WTC11 (cell line): ENCODE data around the gene GRIN2A. TPM values are rescaled to one million over a fixed set of nuclear protein-coding genes. Genes with fewer than 3 reads are reported as not detected.

Experiments
- ATAC-seq: fragments of 200-7000 bp; cut with Tn5 transposase; 2 replicates; pipeline ENCODE4 v1.10.0; 2021; ENCODE audit warnings: mild to moderate bottlenecking, moderate library complexity
- CTCF ChIA-PET: fragments of 300-600 bp; sonication (Branson Sonifier 250); formaldehyde crosslinking; loops from one replicate; lab custom pipeline; 2021; ENCODE audit warnings: antibody characterized with exemption; lab: Charles Lee
- POLR2A ChIA-PET: fragments of 350-600 bp; sonication (Branson Sonifier 250); formaldehyde crosslinking; loops from one replicate; lab custom pipeline; 2021; ENCODE audit warnings: antibody characterized with exemption; lab: Charles Lee
- DNase-seq: peaks from one replicate; pipeline ENCODE4 v3.0.0; 2021; ENCODE audit warnings: low spot score
- H3K27ac Mint-ChIP-seq: 2 replicates; pipeline ENCODE4 v1.8.0; 2021; ENCODE audit warnings: mixed read lengths
- H3K27me3 Mint-ChIP-seq: 2 replicates; pipeline ENCODE4 v1.8.0; 2021; ENCODE audit warnings: low read depth, mild to moderate bottlenecking, moderate library complexity, mixed read lengths
- H3K36me3 Mint-ChIP-seq: 2 replicates; pipeline ENCODE4 v1.8.0; 2021; ENCODE audit warnings: mixed read lengths
- H3K4me1 Mint-ChIP-seq: 2 replicates; pipeline ENCODE4 v1.8.0; 2022; ENCODE audit warnings: mixed read lengths
- H3K4me3 Mint-ChIP-seq: 2 replicates; pipeline ENCODE4 v1.8.0; 2021; ENCODE audit warnings: mild to moderate bottlenecking, moderate library complexity, mixed read lengths
- H3K9me3 Mint-ChIP-seq: 2 replicates; pipeline ENCODE4 v1.8.0; 2021; ENCODE audit warnings: mixed read lengths
- CBFB ChIP-seq: sonication (generic); formaldehyde crosslinking; IDR thresholded peaks from 2 replicates; pipeline ENCODE4 v1.8.1; 2022; ENCODE audit warnings: mild to moderate bottlenecking, low read depth, missing genetic modification reagents
- ESRRA ChIP-seq: sonication (generic); formaldehyde crosslinking; IDR thresholded peaks from 2 replicates; pipeline ENCODE4 v1.8.1; 2022; ENCODE audit warnings: mild to moderate bottlenecking, missing genetic modification reagents, borderline replicate concordance
- GABPB1 ChIP-seq: sonication (generic); formaldehyde crosslinking; IDR thresholded peaks from 2 replicates; pipeline ENCODE4 v1.8.1; 2023; ENCODE audit warnings: mild to moderate bottlenecking, missing genetic modification reagents
- IRF2 ChIP-seq: sonication (generic); formaldehyde crosslinking; IDR thresholded peaks from 2 replicates; pipeline ENCODE4 v1.8.0; 2022; ENCODE audit warnings: low read depth, missing genetic modification reagents, borderline replicate concordance
- JAZF1 ChIP-seq: fragments of 250-450 bp; sonication (Bioruptor Pico); IDR thresholded peaks from 2 replicates; pipeline ENCODE4 v1.9.0; 2021; ENCODE audit warnings: moderate library complexity, mild to moderate bottlenecking, inconsistent platforms
- KAT7 ChIP-seq: sonication (generic); formaldehyde crosslinking; IDR thresholded peaks from 2 replicates; pipeline ENCODE4 v1.8.1; 2023; ENCODE audit warnings: missing genetic modification reagents, mild to moderate bottlenecking, borderline replicate concordance
- OVOL2 ChIP-seq: fragments of 250-450 bp; sonication (Bioruptor Pico); IDR thresholded peaks from 2 replicates; pipeline ENCODE4 v1.9.0; 2021; ENCODE audit warnings: mild to moderate bottlenecking, borderline replicate concordance
- SMAD4 ChIP-seq: sonication (generic); formaldehyde crosslinking; IDR thresholded peaks from 2 replicates; pipeline ENCODE4 v1.8.0; 2022; ENCODE audit warnings: mild to moderate bottlenecking, missing genetic modification reagents
- SOX15 ChIP-seq: fragments of 250-450 bp; sonication (Bioruptor Pico); IDR thresholded peaks from 2 replicates; pipeline ENCODE4 v1.9.0; 2021; ENCODE audit warnings: mild to moderate bottlenecking
- TCF7 ChIP-seq: sonication (generic); formaldehyde crosslinking; IDR thresholded peaks from 2 replicates; pipeline ENCODE4 v1.8.0; 2022; ENCODE audit warnings: mild to moderate bottlenecking, low read depth, missing genetic modification reagents, moderate library complexity
- TEAD1 ChIP-seq: sonication (generic); formaldehyde crosslinking; IDR thresholded peaks from 2 replicates; pipeline ENCODE4 v1.8.0; 2022; ENCODE audit warnings: mild to moderate bottlenecking, missing genetic modification reagents
- ZBTB21 ChIP-seq: sonication (generic); formaldehyde crosslinking; IDR thresholded peaks from 2 replicates; pipeline ENCODE4 v1.8.1; 2023; ENCODE audit warnings: mild to moderate bottlenecking, missing genetic modification reagents, borderline replicate concordance
- ZNF138 ChIP-seq: sonication (generic); formaldehyde crosslinking; conservative IDR thresholded peaks from 2 replicates; pipeline ENCODE4 v1.8.1; 2022; ENCODE audit warnings: mild to moderate bottlenecking, moderate library complexity, missing genetic modification reagents
- ZNF232 ChIP-seq: sonication (generic); formaldehyde crosslinking; IDR thresholded peaks from 2 replicates; pipeline ENCODE4 v1.8.0; 2022; ENCODE audit warnings: mild to moderate bottlenecking, missing genetic modification reagents
- ZNF263 ChIP-seq: sonication (generic); formaldehyde crosslinking; IDR thresholded peaks from 2 replicates; pipeline ENCODE4 v1.8.1; 2022; ENCODE audit warnings: low read depth, mild to moderate bottlenecking, moderate library complexity, missing genetic modification reagents
- total RNA-seq: library from RNA; stranded (reverse); gene quantifications from 3 replicates; pipeline ENCODE4 v1.2.3, GENCODE V29; 2021
- TF ChIP-seq, protein P1 (sequence below): sonication (generic); formaldehyde crosslinking; IDR thresholded peaks from 2 replicates; pipeline ENCODE4 v1.8.1; 2023; ENCODE audit warnings: mild to moderate bottlenecking, missing genetic modification reagents, borderline replicate concordance
- TF ChIP-seq, protein P2 (sequence below): fragments of 250-450 bp; sonication (Bioruptor Pico); IDR thresholded peaks from 2 replicates; pipeline ENCODE4 v1.9.0; 2021; ENCODE audit warnings: moderate library complexity, mild to moderate bottlenecking, inconsistent platforms, borderline replicate concordance
- TF ChIP-seq, protein P3 (sequence below): sonication (generic); formaldehyde crosslinking; IDR thresholded peaks from 2 replicates; pipeline ENCODE4 v1.8.1; 2023; ENCODE audit warnings: mild to moderate bottlenecking, missing genetic modification reagents, moderate library complexity
- TF ChIP-seq, protein P4 (sequence below): sonication (generic); formaldehyde crosslinking; conservative IDR thresholded peaks from 2 replicates; pipeline ENCODE4 v1.8.1; 2022; ENCODE audit warnings: mild to moderate bottlenecking, missing genetic modification reagents
- TF ChIP-seq, protein P5 (sequence below): fragments of 250-450 bp; sonication (Bioruptor Pico); IDR thresholded peaks from 2 replicates; pipeline ENCODE4 v1.9.0; 2021; ENCODE audit warnings: mild to moderate bottlenecking, borderline replicate concordance
- TF ChIP-seq, protein P6 (sequence below): sonication (generic); formaldehyde crosslinking; IDR thresholded peaks from 2 replicates; pipeline ENCODE4 v1.8.0; 2022; ENCODE audit warnings: missing genetic modification reagents

Gene GRIN2A
- total RNA-seq, 1 experiment from 2014 or later, result 3.5 TPM

DNA sequence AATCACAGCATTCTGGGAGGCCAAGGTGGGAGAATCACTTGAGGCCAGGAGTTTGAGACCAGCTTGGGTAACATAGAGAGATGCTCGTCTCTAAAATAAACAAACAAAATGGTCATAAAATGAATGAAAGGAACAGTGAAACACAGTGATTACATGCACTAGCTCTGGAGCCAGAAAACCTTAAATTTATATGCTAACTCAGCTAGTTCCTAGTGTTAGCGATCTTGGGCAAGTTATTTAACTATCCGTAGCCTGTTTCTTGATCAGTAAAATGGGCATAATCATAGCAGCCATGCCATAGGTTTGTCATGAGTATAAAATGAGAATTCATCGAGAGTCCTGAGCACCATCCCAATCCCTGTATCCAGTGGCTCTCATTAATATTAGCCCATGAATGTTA, 271.0 kb downstream of the GRIN2A start:
- no peak overlapping the region for H3K27ac Mint-ChIP-seq
- no peaks in the 10 kb centered on the region; the same call in 1 of the 2 replicates for H3K4me1 Mint-ChIP-seq
- no peaks in the 10 kb centered on the region for H3K9me3 Mint-ChIP-seq
- ATAC-seq (no peak), DNase-seq (no peak)
- ChIA-PET POLR2A (no interaction called here), CTCF (no interaction called here)
- no peak overlapping the region for H3K4me3 Mint-ChIP-seq
- H3K36me3 Mint-ChIP-seq, result no peaks in the 10 kb centered on the region
- H3K27me3 Mint-ChIP-seq, result no peaks in the 10 kb centered on the region; the same call in 1 of the 2 replicates
- TF ChIP-seq, protein P1, sequence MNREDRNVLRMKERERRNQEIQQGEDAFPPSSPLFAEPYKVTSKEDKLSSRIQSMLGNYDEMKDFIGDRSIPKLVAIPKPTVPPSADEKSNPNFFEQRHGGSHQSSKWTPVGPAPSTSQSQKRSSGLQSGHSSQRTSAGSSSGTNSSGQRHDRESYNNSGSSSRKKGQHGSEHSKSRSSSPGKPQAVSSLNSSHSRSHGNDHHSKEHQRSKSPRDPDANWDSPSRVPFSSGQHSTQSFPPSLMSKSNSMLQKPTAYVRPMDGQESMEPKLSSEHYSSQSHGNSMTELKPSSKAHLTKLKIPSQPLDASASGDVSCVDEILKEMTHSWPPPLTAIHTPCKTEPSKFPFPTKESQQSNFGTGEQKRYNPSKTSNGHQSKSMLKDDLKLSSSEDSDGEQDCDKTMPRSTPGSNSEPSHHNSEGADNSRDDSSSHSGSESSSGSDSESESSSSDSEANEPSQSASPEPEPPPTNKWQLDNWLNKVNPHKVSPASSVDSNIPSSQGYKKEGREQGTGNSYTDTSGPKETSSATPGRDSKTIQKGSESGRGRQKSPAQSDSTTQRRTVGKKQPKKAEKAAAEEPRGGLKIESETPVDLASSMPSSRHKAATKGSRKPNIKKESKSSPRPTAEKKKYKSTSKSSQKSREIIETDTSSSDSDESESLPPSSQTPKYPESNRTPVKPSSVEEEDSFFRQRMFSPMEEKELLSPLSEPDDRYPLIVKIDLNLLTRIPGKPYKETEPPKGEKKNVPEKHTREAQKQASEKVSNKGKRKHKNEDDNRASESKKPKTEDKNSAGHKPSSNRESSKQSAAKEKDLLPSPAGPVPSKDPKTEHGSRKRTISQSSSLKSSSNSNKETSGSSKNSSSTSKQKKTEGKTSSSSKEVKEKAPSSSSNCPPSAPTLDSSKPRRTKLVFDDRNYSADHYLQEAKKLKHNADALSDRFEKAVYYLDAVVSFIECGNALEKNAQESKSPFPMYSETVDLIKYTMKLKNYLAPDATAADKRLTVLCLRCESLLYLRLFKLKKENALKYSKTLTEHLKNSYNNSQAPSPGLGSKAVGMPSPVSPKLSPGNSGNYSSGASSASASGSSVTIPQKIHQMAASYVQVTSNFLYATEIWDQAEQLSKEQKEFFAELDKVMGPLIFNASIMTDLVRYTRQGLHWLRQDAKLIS (CRISPR knock-in tag), result no peak
- no peak for TF ChIP-seq ZBTB21 (CRISPR knock-in tag)
- TF ChIP-seq IRF2 (CRISPR knock-in tag), result no peak
- TF ChIP-seq ZNF232, result no peak
- TF ChIP-seq ESRRA (CRISPR knock-in tag), result no peak
- TF ChIP-seq, protein P2, sequence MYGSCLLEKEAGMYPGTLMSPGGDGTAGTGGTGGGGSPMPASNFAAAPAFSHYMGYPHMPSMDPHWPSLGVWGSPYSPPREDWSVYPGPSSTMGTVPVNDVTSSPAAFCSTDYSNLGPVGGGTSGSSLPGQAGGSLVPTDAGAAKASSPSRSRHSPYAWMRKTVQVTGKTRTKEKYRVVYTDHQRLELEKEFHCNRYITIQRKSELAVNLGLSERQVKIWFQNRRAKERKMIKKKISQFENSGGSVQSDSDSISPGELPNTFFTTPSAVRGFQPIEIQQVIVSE, result no peak
- no peak for TF ChIP-seq CBFB (CRISPR knock-in tag)
- TF ChIP-seq TCF7, result no peak
- no peak for TF ChIP-seq SMAD4 (CRISPR knock-in tag)
- TF ChIP-seq, protein P3, sequence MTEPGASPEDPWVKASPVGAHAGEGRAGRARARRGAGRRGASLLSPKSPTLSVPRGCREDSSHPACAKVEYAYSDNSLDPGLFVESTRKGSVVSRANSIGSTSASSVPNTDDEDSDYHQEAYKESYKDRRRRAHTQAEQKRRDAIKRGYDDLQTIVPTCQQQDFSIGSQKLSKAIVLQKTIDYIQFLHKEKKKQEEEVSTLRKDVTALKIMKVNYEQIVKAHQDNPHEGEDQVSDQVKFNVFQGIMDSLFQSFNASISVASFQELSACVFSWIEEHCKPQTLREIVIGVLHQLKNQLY (CRISPR knock-in tag), result no peak
- TF ChIP-seq, protein P4, sequence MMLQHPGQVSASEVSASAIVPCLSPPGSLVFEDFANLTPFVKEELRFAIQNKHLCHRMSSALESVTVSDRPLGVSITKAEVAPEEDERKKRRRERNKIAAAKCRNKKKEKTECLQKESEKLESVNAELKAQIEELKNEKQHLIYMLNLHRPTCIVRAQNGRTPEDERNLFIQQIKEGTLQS, result no peak
- no peak for TF ChIP-seq GABPB1
- no peak for TF ChIP-seq JAZF1 (CRISPR knock-in tag)

DNA sequence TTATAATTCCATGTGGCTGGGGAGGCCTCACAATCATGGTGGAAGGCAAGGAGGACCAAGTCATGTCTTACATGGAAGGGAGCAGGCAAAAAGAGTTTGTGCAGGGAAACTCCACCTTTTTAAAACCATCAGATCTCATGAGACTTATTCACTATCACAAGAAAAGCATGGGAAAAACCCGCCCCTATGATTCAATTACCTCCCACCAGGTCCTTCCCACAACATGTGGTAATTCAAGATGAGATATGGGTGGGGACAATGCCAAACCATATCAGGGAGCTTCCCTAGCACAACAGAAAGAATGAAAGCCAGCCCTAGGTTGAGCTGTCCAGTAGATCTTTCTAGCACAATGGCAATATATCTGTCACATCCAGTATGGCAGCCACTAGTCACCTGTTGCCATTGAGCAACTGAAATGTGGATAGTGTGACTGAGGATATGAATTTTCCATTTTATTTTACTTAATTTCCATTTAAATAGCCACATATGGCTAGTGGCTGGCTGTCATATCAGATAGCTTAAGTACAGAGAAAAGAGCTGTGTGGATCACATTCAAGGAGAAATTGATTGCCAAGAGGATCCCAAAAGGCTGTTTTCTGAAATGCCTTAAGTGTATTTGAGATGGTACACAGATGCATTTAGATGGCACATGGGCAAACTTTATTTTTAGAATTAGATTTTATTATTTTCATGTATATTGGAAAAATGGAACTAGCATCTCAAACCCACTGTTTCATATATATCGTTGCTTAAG, 273.0 kb downstream of the GRIN2A start:
- Mint-ChIP-seq H3K9me3 (no peaks in the 10 kb centered on the region), H3K36me3 (no peaks in the 10 kb centered on the region), H3K4me1 (no peaks in the 10 kb centered on the region), H3K4me3 (no peak overlapping the region), H3K27ac (no peak overlapping the region), H3K27me3 (no peaks in the 10 kb centered on the region; the same call in 1 of the 2 replicates)
- ChIA-PET POLR2A (no interaction called here), CTCF (no interaction called here)
- no peak for ATAC-seq
- DNase-seq, result no peak
- no peak for TF ChIP-seq OVOL2 (CRISPR knock-in tag)
- no peak for TF ChIP-seq TEAD1 (CRISPR knock-in tag)
- TF ChIP-seq KAT7 (CRISPR knock-in tag), result no peak
- no peak for TF ChIP-seq ZNF138 (CRISPR knock-in tag)
- TF ChIP-seq SOX15 (CRISPR knock-in tag), result no peak
- TF ChIP-seq, protein P5, sequence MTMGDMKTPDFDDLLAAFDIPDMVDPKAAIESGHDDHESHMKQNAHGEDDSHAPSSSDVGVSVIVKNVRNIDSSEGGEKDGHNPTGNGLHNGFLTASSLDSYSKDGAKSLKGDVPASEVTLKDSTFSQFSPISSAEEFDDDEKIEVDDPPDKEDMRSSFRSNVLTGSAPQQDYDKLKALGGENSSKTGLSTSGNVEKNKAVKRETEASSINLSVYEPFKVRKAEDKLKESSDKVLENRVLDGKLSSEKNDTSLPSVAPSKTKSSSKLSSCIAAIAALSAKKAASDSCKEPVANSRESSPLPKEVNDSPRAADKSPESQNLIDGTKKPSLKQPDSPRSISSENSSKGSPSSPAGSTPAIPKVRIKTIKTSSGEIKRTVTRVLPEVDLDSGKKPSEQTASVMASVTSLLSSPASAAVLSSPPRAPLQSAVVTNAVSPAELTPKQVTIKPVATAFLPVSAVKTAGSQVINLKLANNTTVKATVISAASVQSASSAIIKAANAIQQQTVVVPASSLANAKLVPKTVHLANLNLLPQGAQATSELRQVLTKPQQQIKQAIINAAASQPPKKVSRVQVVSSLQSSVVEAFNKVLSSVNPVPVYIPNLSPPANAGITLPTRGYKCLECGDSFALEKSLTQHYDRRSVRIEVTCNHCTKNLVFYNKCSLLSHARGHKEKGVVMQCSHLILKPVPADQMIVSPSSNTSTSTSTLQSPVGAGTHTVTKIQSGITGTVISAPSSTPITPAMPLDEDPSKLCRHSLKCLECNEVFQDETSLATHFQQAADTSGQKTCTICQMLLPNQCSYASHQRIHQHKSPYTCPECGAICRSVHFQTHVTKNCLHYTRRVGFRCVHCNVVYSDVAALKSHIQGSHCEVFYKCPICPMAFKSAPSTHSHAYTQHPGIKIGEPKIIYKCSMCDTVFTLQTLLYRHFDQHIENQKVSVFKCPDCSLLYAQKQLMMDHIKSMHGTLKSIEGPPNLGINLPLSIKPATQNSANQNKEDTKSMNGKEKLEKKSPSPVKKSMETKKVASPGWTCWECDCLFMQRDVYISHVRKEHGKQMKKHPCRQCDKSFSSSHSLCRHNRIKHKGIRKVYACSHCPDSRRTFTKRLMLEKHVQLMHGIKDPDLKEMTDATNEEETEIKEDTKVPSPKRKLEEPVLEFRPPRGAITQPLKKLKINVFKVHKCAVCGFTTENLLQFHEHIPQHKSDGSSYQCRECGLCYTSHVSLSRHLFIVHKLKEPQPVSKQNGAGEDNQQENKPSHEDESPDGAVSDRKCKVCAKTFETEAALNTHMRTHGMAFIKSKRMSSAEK (CRISPR knock-in tag), result no peak
- TF ChIP-seq, protein P6, sequence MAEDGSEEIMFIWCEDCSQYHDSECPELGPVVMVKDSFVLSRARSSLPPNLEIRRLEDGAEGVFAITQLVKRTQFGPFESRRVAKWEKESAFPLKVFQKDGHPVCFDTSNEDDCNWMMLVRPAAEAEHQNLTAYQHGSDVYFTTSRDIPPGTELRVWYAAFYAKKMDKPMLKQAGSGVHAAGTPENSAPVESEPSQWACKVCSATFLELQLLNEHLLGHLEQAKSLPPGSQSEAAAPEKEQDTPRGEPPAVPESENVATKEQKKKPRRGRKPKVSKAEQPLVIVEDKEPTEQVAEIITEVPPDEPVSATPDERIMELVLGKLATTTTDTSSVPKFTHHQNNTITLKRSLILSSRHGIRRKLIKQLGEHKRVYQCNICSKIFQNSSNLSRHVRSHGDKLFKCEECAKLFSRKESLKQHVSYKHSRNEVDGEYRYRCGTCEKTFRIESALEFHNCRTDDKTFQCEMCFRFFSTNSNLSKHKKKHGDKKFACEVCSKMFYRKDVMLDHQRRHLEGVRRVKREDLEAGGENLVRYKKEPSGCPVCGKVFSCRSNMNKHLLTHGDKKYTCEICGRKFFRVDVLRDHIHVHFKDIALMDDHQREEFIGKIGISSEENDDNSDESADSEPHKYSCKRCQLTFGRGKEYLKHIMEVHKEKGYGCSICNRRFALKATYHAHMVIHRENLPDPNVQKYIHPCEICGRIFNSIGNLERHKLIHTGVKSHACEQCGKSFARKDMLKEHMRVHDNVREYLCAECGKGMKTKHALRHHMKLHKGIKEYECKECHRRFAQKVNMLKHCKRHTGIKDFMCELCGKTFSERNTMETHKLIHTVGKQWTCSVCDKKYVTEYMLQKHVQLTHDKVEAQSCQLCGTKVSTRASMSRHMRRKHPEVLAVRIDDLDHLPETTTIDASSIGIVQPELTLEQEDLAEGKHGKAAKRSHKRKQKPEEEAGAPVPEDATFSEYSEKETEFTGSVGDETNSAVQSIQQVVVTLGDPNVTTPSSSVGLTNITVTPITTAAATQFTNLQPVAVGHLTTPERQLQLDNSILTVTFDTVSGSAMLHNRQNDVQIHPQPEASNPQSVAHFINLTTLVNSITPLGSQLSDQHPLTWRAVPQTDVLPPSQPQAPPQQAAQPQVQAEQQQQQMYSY (CRISPR knock-in tag), result no peak
- no peak for TF ChIP-seq ZNF263 (CRISPR knock-in tag)
